ENCODE results near the gene ZP3.
"Not testable (repeated sequence)": the region's sequence is repeated elsewhere in the genome, so short reads cannot be mapped to it uniquely, and the experiment has no call there.

The ZP3 gene

DNA sequence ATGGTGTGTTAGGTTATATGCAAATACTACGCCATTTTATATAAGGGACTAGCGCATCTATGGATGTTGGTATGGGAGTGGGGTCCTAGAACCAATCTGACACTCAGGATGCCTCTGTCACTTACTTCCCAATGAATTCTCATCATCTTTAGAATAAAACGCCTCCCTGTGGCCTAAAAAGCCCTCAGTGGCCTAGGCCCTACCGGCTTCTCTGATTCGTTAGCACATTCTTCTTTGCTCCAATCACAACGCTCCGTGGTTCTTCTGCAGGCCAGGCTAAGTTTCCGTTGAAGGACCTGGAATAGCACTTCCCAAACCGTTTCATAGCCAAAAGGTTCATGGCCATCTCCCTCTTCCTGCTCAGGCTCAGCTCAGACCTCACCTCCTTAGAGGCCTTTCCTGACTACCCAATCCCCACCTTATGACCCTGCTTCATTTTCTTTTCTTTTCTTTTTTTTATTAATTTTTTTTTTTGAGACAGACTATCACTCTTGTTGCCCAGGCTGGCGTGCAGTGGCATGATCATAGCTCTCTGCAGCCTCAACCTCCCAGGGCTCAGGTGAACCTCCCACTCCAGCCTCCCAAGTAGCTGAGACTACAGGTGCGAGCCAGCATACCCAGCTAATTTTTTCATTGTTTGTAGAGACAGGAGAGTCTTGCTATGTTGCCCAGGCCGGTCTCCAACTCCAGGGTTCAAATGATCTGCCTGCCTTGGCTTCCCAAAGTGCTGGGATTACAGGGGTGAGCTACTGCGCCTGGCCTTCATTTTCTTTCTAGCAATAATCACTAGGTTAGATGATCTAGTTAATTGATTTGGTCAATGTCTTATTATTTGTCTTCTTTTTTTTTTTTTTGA lies 41.4 kb upstream of the ZP3 start:
- H3K4me3 ChIP-seq (ENCODE audit: severe bottlenecking), result no peak overlapping the region
- DNase-seq (ENCODE audit: low spot score) (no peak), ATAC-seq (ENCODE audit: low read depth) (no peak)
- H3K4me1 ChIP-seq (ENCODE audit: insufficient read depth, poor library complexity, severe bottlenecking), result peaks cover 21% of the 10 kb centered on the region
- H3K36me3 ChIP-seq (ENCODE audit: low read depth), result no peaks in the 10 kb centered on the region
- TF ChIP-seq, protein P1, sequence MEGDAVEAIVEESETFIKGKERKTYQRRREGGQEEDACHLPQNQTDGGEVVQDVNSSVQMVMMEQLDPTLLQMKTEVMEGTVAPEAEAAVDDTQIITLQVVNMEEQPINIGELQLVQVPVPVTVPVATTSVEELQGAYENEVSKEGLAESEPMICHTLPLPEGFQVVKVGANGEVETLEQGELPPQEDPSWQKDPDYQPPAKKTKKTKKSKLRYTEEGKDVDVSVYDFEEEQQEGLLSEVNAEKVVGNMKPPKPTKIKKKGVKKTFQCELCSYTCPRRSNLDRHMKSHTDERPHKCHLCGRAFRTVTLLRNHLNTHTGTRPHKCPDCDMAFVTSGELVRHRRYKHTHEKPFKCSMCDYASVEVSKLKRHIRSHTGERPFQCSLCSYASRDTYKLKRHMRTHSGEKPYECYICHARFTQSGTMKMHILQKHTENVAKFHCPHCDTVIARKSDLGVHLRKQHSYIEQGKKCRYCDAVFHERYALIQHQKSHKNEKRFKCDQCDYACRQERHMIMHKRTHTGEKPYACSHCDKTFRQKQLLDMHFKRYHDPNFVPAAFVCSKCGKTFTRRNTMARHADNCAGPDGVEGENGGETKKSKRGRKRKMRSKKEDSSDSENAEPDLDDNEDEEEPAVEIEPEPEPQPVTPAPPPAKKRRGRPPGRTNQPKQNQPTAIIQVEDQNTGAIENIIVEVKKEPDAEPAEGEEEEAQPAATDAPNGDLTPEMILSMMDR (IDR thresholded peaks at IDR 0.05; ENCODE audit: poor library complexity, severe bottlenecking), result no peak
- no peaks in the 10 kb centered on the region for H3K9me3 ChIP-seq (ENCODE audit: severe bottlenecking)
- no peak overlapping the region for H3K27ac ChIP-seq (ENCODE audit: poor library complexity, severe bottlenecking)
- H3K27me3 ChIP-seq (ENCODE audit: insufficient read depth, poor library complexity, severe bottlenecking), result no peaks in the 10 kb centered on the region

DNA sequence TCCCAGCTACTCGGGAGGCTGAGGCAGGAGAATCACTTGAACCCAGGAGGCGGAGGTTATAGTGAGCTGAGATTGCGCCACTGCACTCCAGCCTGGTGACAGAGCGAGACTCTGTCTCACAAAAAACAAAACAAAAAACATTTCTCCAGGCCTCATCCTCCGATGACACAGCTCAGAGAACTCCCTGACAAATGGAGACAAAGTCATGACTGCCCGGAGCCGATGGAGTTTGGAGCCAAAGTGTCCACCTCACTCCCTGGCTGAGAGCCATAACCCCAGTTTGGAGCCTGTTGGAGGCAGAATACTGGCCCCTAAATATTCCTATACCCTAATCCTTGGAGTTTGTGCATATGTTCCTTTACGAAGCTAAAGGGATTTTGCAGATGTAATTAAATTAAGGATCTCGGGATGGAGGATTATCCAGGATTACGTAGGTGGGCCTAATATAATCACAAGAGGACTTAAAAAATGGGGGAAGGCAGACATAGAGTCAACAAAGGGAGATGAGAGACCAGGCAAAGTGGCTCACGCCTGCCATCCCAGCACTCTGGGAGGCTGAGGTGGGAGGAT lies 38.0 kb upstream of the ZP3 start:
- DNase-seq (ENCODE audit: low spot score), result no peak
- Histone ChIP-seq H3K9me3 (ENCODE audit: severe bottlenecking) (no peaks in the 10 kb centered on the region), H3K4me3 (ENCODE audit: severe bottlenecking) (no peak overlapping the region), H3K27ac (ENCODE audit: poor library complexity, severe bottlenecking) (no peak overlapping the region), H3K4me1 (ENCODE audit: insufficient read depth, poor library complexity, severe bottlenecking) (no peaks in the 10 kb centered on the region), H3K36me3 (ENCODE audit: low read depth) (no peaks in the 10 kb centered on the region), H3K27me3 (ENCODE audit: insufficient read depth, poor library complexity, severe bottlenecking) (no peaks in the 10 kb centered on the region)
- TF ChIP-seq, protein P1 (IDR thresholded peaks at IDR 0.05; ENCODE audit: poor library complexity, severe bottlenecking), result no peak
- no peak for ATAC-seq (ENCODE audit: low read depth)

DNA sequence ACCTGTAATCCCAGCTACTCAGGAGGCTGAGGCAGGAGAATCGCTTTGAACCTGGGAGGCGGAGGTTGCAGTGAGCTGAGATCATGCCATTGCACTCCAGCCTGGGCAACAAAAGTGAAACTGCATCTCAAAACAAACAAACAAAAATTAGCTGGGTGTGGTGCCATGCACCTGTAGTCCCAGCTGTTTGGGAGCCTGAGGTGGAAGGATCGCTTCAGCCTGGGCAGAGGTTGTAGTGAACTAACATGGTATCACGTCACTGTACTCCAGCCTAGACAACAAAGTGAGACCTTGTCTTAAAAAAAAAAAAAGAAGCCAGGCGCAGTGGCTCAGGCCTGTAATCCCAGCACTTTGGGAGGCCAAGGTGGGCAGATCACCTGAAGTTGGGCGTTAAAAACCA lies 37.0 kb upstream of the ZP3 start:
- not testable (repeated sequence) for H3K4me1 ChIP-seq (ENCODE audit: insufficient read depth, poor library complexity, severe bottlenecking); H3K27me3 ChIP-seq (ENCODE audit: insufficient read depth, poor library complexity, severe bottlenecking); H3K4me3 ChIP-seq (ENCODE audit: severe bottlenecking); H3K36me3 ChIP-seq (ENCODE audit: low read depth); H3K27ac ChIP-seq (ENCODE audit: poor library complexity, severe bottlenecking); ATAC-seq (ENCODE audit: low read depth); DNase-seq (ENCODE audit: low spot score); H3K9me3 ChIP-seq (ENCODE audit: severe bottlenecking)

DNA sequence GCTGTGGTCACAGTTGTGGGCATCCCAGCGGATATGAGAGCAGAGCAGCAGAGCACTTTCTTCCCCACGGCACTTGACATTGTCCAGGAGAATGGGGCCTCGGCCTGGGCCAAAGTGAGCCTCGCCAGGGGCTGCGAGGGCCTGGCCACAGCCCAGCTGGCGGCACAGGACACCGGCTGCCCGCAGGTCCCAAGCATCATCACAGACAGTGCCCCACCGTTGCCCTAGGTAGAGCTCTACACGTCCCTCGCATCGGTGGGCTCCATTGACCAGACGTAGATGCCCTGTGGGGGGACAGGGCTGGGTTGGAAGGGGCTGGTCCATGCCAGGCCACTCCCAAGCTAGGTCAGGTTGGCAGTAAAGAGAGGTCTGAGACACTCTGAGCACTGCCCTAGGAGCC lies 34.7 kb upstream of the ZP3 start:
- Histone ChIP-seq H3K4me3 (ENCODE audit: severe bottlenecking) (no peak overlapping the region), H3K9me3 (ENCODE audit: severe bottlenecking) (no peaks in the 10 kb centered on the region), H3K27me3 (ENCODE audit: insufficient read depth, poor library complexity, severe bottlenecking) (no peaks in the 10 kb centered on the region), H3K4me1 (ENCODE audit: insufficient read depth, poor library complexity, severe bottlenecking) (no peaks in the 10 kb centered on the region), H3K36me3 (ENCODE audit: low read depth) (no peaks in the 10 kb centered on the region), H3K27ac (ENCODE audit: poor library complexity, severe bottlenecking) (no peak overlapping the region)
- TF ChIP-seq, protein P1 (IDR thresholded peaks at IDR 0.05; ENCODE audit: poor library complexity, severe bottlenecking), result no peak
- no peak for ATAC-seq (ENCODE audit: low read depth)
- DNase-seq (ENCODE audit: low spot score), result no peak

DNA sequence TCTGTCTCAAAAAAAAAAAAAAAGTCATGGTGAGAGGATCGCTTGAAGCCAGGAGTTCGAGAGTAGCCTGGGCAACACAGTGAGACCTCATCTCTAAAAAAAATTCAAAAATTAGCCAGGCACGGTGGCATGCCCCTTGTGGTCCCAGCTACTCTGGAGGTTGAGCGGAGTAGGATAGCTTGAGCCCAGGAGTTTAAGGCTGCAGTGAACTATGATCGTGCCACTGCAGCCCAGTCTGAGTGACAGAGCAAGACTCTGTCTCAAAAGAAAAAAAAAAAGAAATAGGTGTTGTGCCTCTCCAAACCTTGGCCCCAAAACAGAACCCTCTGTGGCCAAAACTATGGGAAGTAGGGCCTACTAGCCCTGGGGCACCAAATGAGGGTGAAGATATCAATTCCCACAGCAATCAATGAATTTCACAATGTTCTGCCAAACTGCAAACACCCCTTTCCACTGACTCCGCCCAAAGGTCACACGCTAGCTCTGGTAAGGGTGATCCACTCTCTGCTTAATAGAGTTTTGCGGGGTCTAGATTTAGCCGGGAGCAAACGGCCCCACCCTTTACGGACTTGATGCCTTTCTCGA lies 32.1 kb upstream of the ZP3 start:
- no peaks in the 10 kb centered on the region for H3K4me1 ChIP-seq (ENCODE audit: insufficient read depth, poor library complexity, severe bottlenecking)
- TF ChIP-seq, protein P1 (IDR thresholded peaks at IDR 0.05; ENCODE audit: poor library complexity, severe bottlenecking), result no peak
- no peaks in the 10 kb centered on the region for H3K9me3 ChIP-seq (ENCODE audit: severe bottlenecking)
- peak overlapping the region; percentile 46 for H3K4me3 ChIP-seq (ENCODE audit: severe bottlenecking)
- H3K27ac ChIP-seq (ENCODE audit: poor library complexity, severe bottlenecking), result peak overlapping the region; percentile 54
- H3K36me3 ChIP-seq (ENCODE audit: low read depth), result no peaks in the 10 kb centered on the region
- ATAC-seq (ENCODE audit: low read depth) (no peak), DNase-seq (ENCODE audit: low spot score) (no peak)
- no peaks in the 10 kb centered on the region for H3K27me3 ChIP-seq (ENCODE audit: insufficient read depth, poor library complexity, severe bottlenecking)
